Left ventricle myocardium inferior (tissue), 1 donor: ENCODE results near the gene RAD21L1. TPM values are rescaled to one million over a fixed set of nuclear protein-coding genes. Genes with fewer than 3 reads are reported as not detected.

Source experiments
- DNase-seq: peaks from one replicate; pipeline ENCODE4 v3.0.0-alpha.2; 2020
- H3K27ac ChIP-seq: fragments of 200-600 bp; replicated peaks from 2 replicates; pipeline ENCODE4 v1.8.0; 2021
- H3K27me3 ChIP-seq: fragments of 200-600 bp; 2 replicates; pipeline ENCODE4 v1.8.0; 2021; ENCODE audit warnings: low read depth
- H3K36me3 ChIP-seq: fragments of 200-600 bp; 2 replicates; pipeline ENCODE4 v1.8.0; 2021
- H3K4me1 ChIP-seq: fragments of 200-600 bp; 2 replicates; pipeline ENCODE4 v1.8.0; 2021
- H3K4me3 ChIP-seq: fragments of 200-600 bp; 2 replicates; pipeline ENCODE4 v1.8.0; 2021; ENCODE audit warnings: mild to moderate bottlenecking, moderate library complexity
- H3K9me3 ChIP-seq: fragments of 200-600 bp; replicated peaks from 2 replicates; pipeline ENCODE4 v1.8.0; 2021
- intact Hi-C: fragments of 100-400 bp; cut with micrococcal nuclease; formaldehyde crosslinking; loops from one replicate; pipeline ENCODE4 v1.11.0; 2022
- total RNA-seq: library from RNA; stranded (reverse); fragmentation: NEBNext Ultra II Directional; extraction: Animal tissue kit (Norgen Biotek cat#: 25700); gene quantifications from one replicate; pipeline ENCODE4 v1.2.1, GENCODE V29; 2021
- TF ChIP-seq, protein P1 (sequence below): fragments of 200-600 bp; IDR thresholded peaks from 2 replicates; pipeline ENCODE4 v1.8.0; 2021; ENCODE audit warnings: antibody characterized with exemption, mild to moderate bottlenecking, borderline replicate concordance
- donor health status: DM: no; HTN: yes; CAD: no; lungs with severe emphysema.

Gene RAD21L1
- total RNA-seq, 1 donor from 2014 or later, result not detected

DNA sequence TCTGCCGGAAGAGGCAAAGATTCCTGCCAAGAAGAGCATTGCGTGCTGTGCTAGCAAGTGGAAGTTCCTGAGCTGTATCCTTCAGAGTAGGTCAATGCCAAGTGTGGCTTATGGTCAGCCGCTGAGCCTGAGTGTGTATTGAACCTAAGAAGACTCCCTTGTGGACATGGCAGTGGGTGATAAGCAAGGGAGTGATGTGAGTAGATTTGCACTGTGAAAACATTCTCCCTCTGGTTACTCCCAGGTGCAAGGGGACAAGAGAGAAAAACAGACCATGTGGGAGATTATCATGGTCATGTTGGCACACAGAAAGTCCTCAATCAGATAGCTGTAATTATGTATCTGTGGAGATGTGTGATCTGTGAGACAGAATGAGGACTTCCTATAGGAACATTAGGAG is 35.0 kb upstream of the RAD21L1 start:
- TF ChIP-seq, protein P1, sequence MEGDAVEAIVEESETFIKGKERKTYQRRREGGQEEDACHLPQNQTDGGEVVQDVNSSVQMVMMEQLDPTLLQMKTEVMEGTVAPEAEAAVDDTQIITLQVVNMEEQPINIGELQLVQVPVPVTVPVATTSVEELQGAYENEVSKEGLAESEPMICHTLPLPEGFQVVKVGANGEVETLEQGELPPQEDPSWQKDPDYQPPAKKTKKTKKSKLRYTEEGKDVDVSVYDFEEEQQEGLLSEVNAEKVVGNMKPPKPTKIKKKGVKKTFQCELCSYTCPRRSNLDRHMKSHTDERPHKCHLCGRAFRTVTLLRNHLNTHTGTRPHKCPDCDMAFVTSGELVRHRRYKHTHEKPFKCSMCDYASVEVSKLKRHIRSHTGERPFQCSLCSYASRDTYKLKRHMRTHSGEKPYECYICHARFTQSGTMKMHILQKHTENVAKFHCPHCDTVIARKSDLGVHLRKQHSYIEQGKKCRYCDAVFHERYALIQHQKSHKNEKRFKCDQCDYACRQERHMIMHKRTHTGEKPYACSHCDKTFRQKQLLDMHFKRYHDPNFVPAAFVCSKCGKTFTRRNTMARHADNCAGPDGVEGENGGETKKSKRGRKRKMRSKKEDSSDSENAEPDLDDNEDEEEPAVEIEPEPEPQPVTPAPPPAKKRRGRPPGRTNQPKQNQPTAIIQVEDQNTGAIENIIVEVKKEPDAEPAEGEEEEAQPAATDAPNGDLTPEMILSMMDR, result no peak

GRCh38 chr20:1191299-1191698 is 34.5 kb upstream of the RAD21L1 start:
- TF ChIP-seq, protein P1, result no peak
- Histone ChIP-seq H3K27me3 (peaks cover 4% of the 10 kb centered on the region), H3K4me3 (no peak overlapping the region), H3K9me3 (no peaks in the 10 kb centered on the region), H3K27ac (no peak overlapping the region), H3K36me3 (no peaks in the 10 kb centered on the region), H3K4me1 (peaks cover 18% of the 10 kb centered on the region)
- intact Hi-C loops, result no loop called here
- DNase-seq, result no peak

More for the DNA sequence above, 35.0 kb upstream of the RAD21L1 start:
- Histone ChIP-seq H3K27ac (no peak overlapping the region), H3K4me3 (no peak overlapping the region), H3K4me1 (peaks cover 23% of the 10 kb centered on the region), H3K27me3 (peaks cover 8% of the 10 kb centered on the region), H3K36me3 (no peaks in the 10 kb centered on the region), H3K9me3 (no peaks in the 10 kb centered on the region)
- no peak for DNase-seq
- intact Hi-C loops, result no loop called here

GRCh38 chr20:1195226-1195625 is 30.6 kb upstream of the RAD21L1 start:
- no peaks in the 10 kb centered on the region for H3K4me1 ChIP-seq

DNA sequence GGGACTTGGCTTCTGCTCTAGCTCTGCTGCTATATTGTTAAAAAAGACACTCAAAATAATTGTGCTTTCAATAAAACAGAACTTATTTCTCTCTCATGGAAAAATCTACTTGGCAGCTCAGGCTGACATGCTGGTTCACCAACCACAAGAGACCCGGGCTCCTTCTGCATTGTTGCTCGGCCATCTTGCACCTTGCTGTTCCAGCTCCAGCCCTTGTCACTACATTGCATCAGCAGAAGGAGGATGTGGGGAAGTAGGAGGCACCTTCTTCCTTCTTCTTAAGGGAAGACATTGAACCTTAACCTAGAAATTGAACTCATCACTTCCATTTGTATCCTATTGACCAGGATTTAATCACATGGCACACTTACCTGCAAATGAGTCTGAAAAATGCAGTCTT is 29.2 kb upstream of the RAD21L1 start:
- H3K27me3 ChIP-seq, result no peaks in the 10 kb centered on the region
- H3K36me3 ChIP-seq, result no peaks in the 10 kb centered on the region
- DNase-seq, result no peak
- intact Hi-C loops, result no loop called here
- H3K27ac ChIP-seq, result no peak overlapping the region
- H3K9me3 ChIP-seq, result no peaks in the 10 kb centered on the region
- H3K4me3 ChIP-seq, result no peak overlapping the region
- H3K4me1 ChIP-seq, result no peaks in the 10 kb centered on the region
- TF ChIP-seq, protein P1, result no peak

More at GRCh38 chr20:1195226-1195625, 30.6 kb upstream of the RAD21L1 start:
- no peak overlapping the region for H3K27ac ChIP-seq
- intact Hi-C loops, result no loop called here
- no peaks in the 10 kb centered on the region for H3K27me3 ChIP-seq
- H3K9me3 ChIP-seq, result no peaks in the 10 kb centered on the region
- TF ChIP-seq, protein P1, result no peak
- H3K4me3 ChIP-seq, result no peak overlapping the region
- no peak for DNase-seq
- H3K36me3 ChIP-seq, result no peaks in the 10 kb centered on the region

DNA sequence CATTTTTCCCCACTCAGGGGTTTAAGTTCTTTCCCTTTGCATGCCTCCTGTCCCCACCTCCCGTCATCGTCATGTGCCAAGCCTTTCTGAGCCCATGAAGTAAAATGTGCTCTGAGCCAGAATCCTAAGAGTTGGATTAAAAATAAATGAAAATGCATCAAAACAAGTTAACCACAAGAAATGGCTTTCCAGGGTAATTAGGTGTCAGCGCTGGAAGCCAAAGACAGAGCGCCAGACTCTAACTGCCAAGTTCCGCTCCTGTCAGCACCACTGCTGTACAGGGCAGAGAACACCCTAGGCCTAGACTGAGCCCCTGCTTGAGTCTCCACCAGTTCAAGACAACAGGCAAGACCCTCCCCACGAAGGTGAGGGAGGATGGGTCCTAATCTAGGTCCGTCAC is 28.0 kb upstream of the RAD21L1 start:
- Histone ChIP-seq H3K4me1 (no peaks in the 10 kb centered on the region), H3K9me3 (no peaks in the 10 kb centered on the region), H3K36me3 (no peaks in the 10 kb centered on the region), H3K27ac (no peak overlapping the region), H3K4me3 (no peak overlapping the region), H3K27me3 (no peaks in the 10 kb centered on the region)
- TF ChIP-seq, protein P1, result no peak
- intact Hi-C loops, result no loop called here
- no peak for DNase-seq

DNA sequence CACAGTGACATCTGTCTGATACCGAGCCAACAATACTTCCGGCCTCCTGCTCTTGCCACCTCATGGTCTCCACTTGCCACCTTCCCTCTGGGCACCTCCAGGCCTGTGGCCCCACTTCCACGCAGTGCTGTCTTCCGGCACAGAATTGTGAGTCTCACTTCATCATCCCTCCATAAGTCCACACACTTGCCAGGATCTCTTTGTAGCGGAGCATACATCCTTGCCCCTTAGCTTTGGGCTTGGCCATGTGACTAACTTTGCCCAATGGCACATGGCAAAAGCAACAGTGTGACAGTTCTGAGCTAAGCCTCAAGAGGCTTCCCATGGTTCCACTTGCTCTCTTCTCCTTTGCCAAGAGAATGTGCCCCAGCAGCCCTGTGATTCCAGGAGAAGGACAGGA is 27.1 kb upstream of the RAD21L1 start:
- no peak overlapping the region for H3K4me3 ChIP-seq
- peaks cover 8% of the 10 kb centered on the region for H3K4me1 ChIP-seq
- no peaks in the 10 kb centered on the region for H3K9me3 ChIP-seq
- no peak for DNase-seq
- no peak overlapping the region for H3K27ac ChIP-seq
- no peaks in the 10 kb centered on the region for H3K36me3 ChIP-seq
- intact Hi-C loops, result no loop called here
- H3K27me3 ChIP-seq, result no peaks in the 10 kb centered on the region
- TF ChIP-seq, protein P1, result no peak
